K562 (cell line): Measurements from ENCODE around the gene ARPC2. TPM values are rescaled to one million over a fixed set of nuclear protein-coding genes. Genes with fewer than 3 reads are reported as not detected.

Experiments used
- ATAC-seq: fragments of 200-7000 bp; cut with Tn5 transposase; 3 replicates; pipeline ENCODE4 v1.9.1; 2020; ENCODE audit warnings: moderate library complexity
- BruUV-seq: library from RNA; stranded (reverse); fragments of 400-500 nt; replicated peaks from 2 replicates; lab custom pipeline; 2021; lab: Mats Ljungman, UMichigan
- CTCF ChIA-PET: fragments of 300-600 bp; formaldehyde crosslinking; extraction: SDS; loops from one replicate; lab custom pipeline; 2021; ENCODE audit warnings: low intra/inter-chr PET ratio; lab: Yijun Ruan, JAX
- POLR2A ChIA-PET: fragments of 300-600, 350-650 bp; sonication (Branson Sonifier 250); formaldehyde crosslinking; extraction: SDS; loops from one replicate; lab custom pipeline; 2021; ENCODE audit warnings: antibody characterized with exemption, inconsistent platforms; lab: Yijun Ruan, JAX
- DNase-seq, 4 experiments: peaks; one replicate each; pipeline versions ENCODE4 v3.0.0 to v3.0.0-alpha.2; 2011 to 2018; ENCODE audit warnings: low spot score in 3 of 4, mixed read lengths in 3 of 4; ENCODE audit errors: extremely low read depth in 1 of 4
- FAIRE-seq: peaks from 2 replicates; lab custom pipeline; 2011; peaks lifted over from hg19 to GRCh38; lab: Jason Lieb, UNC
- H2AFZ ChIP-seq: 2 replicates; pipeline ENCODE4 v1.6.0; 2011; ENCODE audit warnings: low read depth, low read length, control low read depth, inconsistent platforms
- H3K27ac ChIP-seq: fragments of 200-600 bp; 3 replicates; pipeline ENCODE4 v1.8.0; 2011; ENCODE audit warnings: low read depth, mild to moderate bottlenecking, control low read depth, inconsistent platforms, low read length, moderate library complexity, mixed read lengths; ENCODE audit errors: extremely low read depth
- H3K27me3 ChIP-seq, 2 experiments: fragments of 300-600 bp in 1 of 2; 2 replicates in 1 of 2; 3 replicates in 1 of 2; pipeline versions ENCODE4 v1.6.0 to v1.8.0; 2011; ENCODE audit warnings: inconsistent platforms in 2 of 2, low read length in 2 of 2, mild to moderate bottlenecking in 1 of 2, mixed read lengths in 1 of 2, moderate library complexity in 1 of 2; ENCODE audit not compliant: control insufficient read depth in 2 of 2, insufficient read depth in 2 of 2
- H3K36me3 ChIP-seq: fragments of 300-600 bp; 3 replicates; pipeline ENCODE4 v1.8.0; 2011; ENCODE audit warnings: mild to moderate bottlenecking, low read length, inconsistent platforms; ENCODE audit not compliant: control insufficient read depth, insufficient read depth
- H3K4me1 ChIP-seq, 2 experiments: fragments of 200-600 bp in 1 of 2; replicated peaks in 1 of 2; 2 replicates in 1 of 2; 3 replicates in 1 of 2; pipeline versions ENCODE4 v1.5.1 to v1.8.0; 2011; ENCODE audit warnings: inconsistent platforms in 2 of 2, low read length in 2 of 2, mild to moderate bottlenecking in 1 of 2, mixed read lengths in 1 of 2, moderate library complexity in 1 of 2; ENCODE audit not compliant: control insufficient read depth in 2 of 2, insufficient read depth in 2 of 2
- H3K4me2 ChIP-seq: 2 replicates; pipeline ENCODE4 v1.6.1; 2011; ENCODE audit warnings: low read length, control low read depth, inconsistent platforms, mixed read lengths; ENCODE audit not compliant: insufficient read depth
- H3K4me3 ChIP-seq: fragments of 200-600 bp; sonication (generic), shearing (Covaris generic); 2 replicates; pipeline ENCODE4 v1.5.1; 2016; ENCODE audit warnings: control low read depth, inconsistent platforms
- H3K79me2 ChIP-seq: fragments of 200-600 bp; 3 replicates; pipeline ENCODE4 v1.8.0; 2011; ENCODE audit warnings: low read length, inconsistent platforms; ENCODE audit not compliant: control insufficient read depth, insufficient read depth
- H3K9ac ChIP-seq, 2 experiments: 2 replicates each; pipeline versions ENCODE4 v1.6.0 to v1.6.1; 2011; ENCODE audit warnings: low read depth in 2 of 2, low read length in 2 of 2, control low read depth in 1 of 2, inconsistent platforms in 1 of 2, mild to moderate bottlenecking in 1 of 2, mixed read lengths in 1 of 2; ENCODE audit not compliant: insufficient read depth in 1 of 2
- H3K9me1 ChIP-seq: one replicate; pipeline ENCODE4 v1.6.0; 2011; ENCODE audit warnings: inconsistent platforms, mild to moderate bottlenecking, low read length, moderate library complexity; ENCODE audit not compliant: control insufficient read depth, insufficient read depth
- H3K9me3 ChIP-seq: replicated peaks from 2 replicates; pipeline ENCODE4 v1.5.1; 2011; ENCODE audit warnings: low read depth, low read length, inconsistent platforms; ENCODE audit not compliant: control insufficient read depth, insufficient read depth
- H4K20me1 ChIP-seq: replicated peaks from 2 replicates; pipeline ENCODE4 v1.6.1; 2011; ENCODE audit warnings: low read length, inconsistent platforms, mixed read lengths; ENCODE audit not compliant: control insufficient read depth, insufficient read depth
- FIP1L1 ChIP-seq: fragments of 200-400 bp; formaldehyde crosslinking; IDR thresholded peaks from 2 replicates; pipeline ENCODE4 v1.6.1; 2018; ENCODE audit warnings: mild to moderate bottlenecking, low read depth, low read length; ENCODE audit not compliant: poor library complexity, severe bottlenecking
- WGBS: fragments of 100-300 bp; shearing (Covaris generic); methylation state at CpG from one replicate; pipeline ENCODE4 v1.1.6; 2016; ENCODE audit warnings: low coverage, mixed read lengths; ENCODE audit not compliant: insufficient coverage; ENCODE audit errors: missing lambda C conversion rate; 5-methylcytosine and 5-hydroxymethylcytosine counted together
- in situ Hi-C: fragments of 300-500 bp; cut with MboI; formaldehyde crosslinking; loops from 4 replicates; pipeline ENCODE4 v1.15.0; 2018; ENCODE audit warnings: inconsistent platforms, mixed read lengths
- intact Hi-C: fragments of 100-400 bp; cut with micrococcal nuclease; formaldehyde crosslinking; loops from 2 replicates; pipeline ENCODE4 v1.14.2; 2022
- polyA plus RNA-seq, 8 experiments: library from polyadenylated mRNA; depleted of rRNA in 4 of 8; stranded (reverse) in 5 of 8; unstranded in 3 of 8; fragments of >200 nt; fragmentation: Nextera tagmentation in 2 of 8; fragmentation: Illumina TruSeq in 1 of 8; extraction: Ambion mirVana in 2 of 8; extraction: Trizol in 1 of 8; gene quantifications; 2 replicates each; pipeline versions ENCODE4 v1.2.1 to v1.2.3, GENCODE V29; 2011 to 2014; ENCODE audit warnings: inconsistent platforms in 1 of 8, missing spikeins in 1 of 8
- total RNA-seq, 7 experiments: library from RNA; depleted of rRNA in 6 of 7; stranded (reverse); fragments of >200 nt in 6 of 7; fragmentation: Illumina TruSeq in 2 of 7; extraction: Trizol in 2 of 7; gene quantifications; 2 replicates each; pipeline versions ENCODE4 v1.2.1 to v1.2.3, GENCODE V29; 2011 to 2021; ENCODE audit warnings: low replicate concordance in 1 of 7
- TF ChIP-seq, protein P1 (sequence below): fragments of 250-450 bp; sonication (Bioruptor Pico); IDR thresholded peaks from 2 replicates; pipeline ENCODE4 v1.8.0; 2021; ENCODE audit warnings: moderate library complexity, mild to moderate bottlenecking, inconsistent platforms
- TF ChIP-seq, protein P2 (sequence below): fragments of 450-650 bp; IDR thresholded peaks from 2 replicates; pipeline ENCODE4 v1.7.0; 2016; ENCODE audit warnings: borderline replicate concordance

ARPC2 gene
- total and polyA plus RNA-seq, 9 of the 15 experiments (the other 6 are each of a cell fraction or from before 2014, with no cell fraction given), result 81.9 to 187 (median 103) TPM

DNA sequence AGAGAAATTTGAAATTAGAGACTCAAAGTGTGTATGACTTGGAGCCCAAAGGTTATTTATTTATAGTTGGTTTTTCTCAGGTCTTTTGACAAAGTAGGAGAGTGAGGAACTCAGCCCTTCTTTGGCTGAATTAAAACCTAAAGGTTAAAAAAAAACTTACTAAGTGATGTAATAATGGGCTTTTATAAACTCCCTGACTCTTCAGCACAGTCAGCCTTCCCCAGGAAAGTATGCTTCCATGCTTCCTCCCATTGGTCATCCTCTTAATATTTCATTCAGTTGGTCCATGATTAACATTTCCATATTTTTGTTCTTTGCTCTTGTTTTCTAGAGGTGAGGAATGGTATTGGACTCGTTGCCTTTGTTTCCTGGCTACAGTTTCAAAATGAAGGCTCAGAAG lies 7.2 kb downstream of the ARPC2 start:
- no TSS peak for BruUV-seq
- no peak overlapping the region for H3K9ac ChIP-seq
- no peak for FAIRE-seq
- no peak overlapping the region for H3K27ac ChIP-seq
- peaks cover 8% of the 10 kb centered on the region; the same call in 1 of the 2 replicates for H4K20me1 ChIP-seq
- 93% methylated on average over 1 of the region's 1 CpG for WGBS
- ATAC-seq, result no peak
- POLR2A ChIA-PET, result no interaction called here
- H3K9me1 ChIP-seq, result no peaks in the 10 kb centered on the region
- no peaks in the 10 kb centered on the region for H3K27me3 ChIP-seq
- intact Hi-C loops, result no loop called here
- H2AFZ ChIP-seq, result no peak overlapping the region
- peaks cover 39% of the 10 kb centered on the region for H3K79me2 ChIP-seq
- no peak overlapping the region for H3K4me3 ChIP-seq
- TF ChIP-seq, protein P1, sequence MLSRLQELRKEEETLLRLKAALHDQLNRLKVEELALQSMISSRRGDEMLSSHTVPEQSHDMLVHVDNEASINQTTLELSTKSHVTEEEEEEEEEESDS (CRISPR knock-in tag), result no peak
- TF ChIP-seq, protein P2, sequence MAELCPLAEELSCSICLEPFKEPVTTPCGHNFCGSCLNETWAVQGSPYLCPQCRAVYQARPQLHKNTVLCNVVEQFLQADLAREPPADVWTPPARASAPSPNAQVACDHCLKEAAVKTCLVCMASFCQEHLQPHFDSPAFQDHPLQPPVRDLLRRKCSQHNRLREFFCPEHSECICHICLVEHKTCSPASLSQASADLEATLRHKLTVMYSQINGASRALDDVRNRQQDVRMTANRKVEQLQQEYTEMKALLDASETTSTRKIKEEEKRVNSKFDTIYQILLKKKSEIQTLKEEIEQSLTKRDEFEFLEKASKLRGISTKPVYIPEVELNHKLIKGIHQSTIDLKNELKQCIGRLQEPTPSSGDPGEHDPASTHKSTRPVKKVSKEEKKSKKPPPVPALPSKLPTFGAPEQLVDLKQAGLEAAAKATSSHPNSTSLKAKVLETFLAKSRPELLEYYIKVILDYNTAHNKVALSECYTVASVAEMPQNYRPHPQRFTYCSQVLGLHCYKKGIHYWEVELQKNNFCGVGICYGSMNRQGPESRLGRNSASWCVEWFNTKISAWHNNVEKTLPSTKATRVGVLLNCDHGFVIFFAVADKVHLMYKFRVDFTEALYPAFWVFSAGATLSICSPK, result no peak
- no peak for TF ChIP-seq FIP1L1
- TF ChIP-seq, all 486 proteins: peak for 0
- in situ Hi-C loops, result no loop called here
- Histone ChIP-seq H3K36me3 (peaks cover 60% of the 10 kb centered on the region), H3K4me2 (no peak overlapping the region), H3K9me3 (no peaks in the 10 kb centered on the region), H3K4me1 (peaks cover 0 to 9% of the 10 kb centered on the region in 2 experiments; a peak in 4 of 5 replicates)
- no peak for DNase-seq
- CTCF ChIA-PET, result no interaction called here
